Dendritic cell treated with granulocyte-macrophage colony-stimulating factor and Interleukin-4, amounts not matched to agents 40 ng/mL and 50 ng/mL, for 4 days (primary cell): ENCODE data around the gene SEC23IP.

ENCODE experiments used
- H3K27ac Mint-ChIP-seq: one replicate; pipeline ENCODE4 v1.8.0; 2022; ENCODE audit warnings: mild to moderate bottlenecking, mixed read lengths
- H3K27me3 Mint-ChIP-seq: one replicate; pipeline ENCODE4 v1.8.0; 2022; ENCODE audit warnings: mild to moderate bottlenecking, mixed read lengths
- H3K36me3 Mint-ChIP-seq: one replicate; pipeline ENCODE4 v1.8.0; 2022; ENCODE audit warnings: low read depth, mixed read lengths
- H3K4me1 Mint-ChIP-seq: one replicate; pipeline ENCODE4 v1.8.0; 2022; ENCODE audit warnings: low read depth, mixed read lengths
- H3K4me3 Mint-ChIP-seq: one replicate; pipeline ENCODE4 v1.8.0; 2022; ENCODE audit warnings: mild to moderate bottlenecking, moderate library complexity, mixed read lengths
- H3K9me3 Mint-ChIP-seq: one replicate; pipeline ENCODE4 v1.8.0; 2022; ENCODE audit warnings: mixed read lengths
- intact Hi-C: fragments of 100-400 bp; cut with micrococcal nuclease; formaldehyde crosslinking; loops from one replicate; pipeline ENCODE4 v1.15.0; 2022

SEC23IP gene

GRCh38 chr10:119892188-119893065 is at the start of gene SEC23IP:
Gene SEC23IP (plus strand): TSS chr10:119892730. CDS start chr10:119892783, 53 bp downstream.
- H3K27ac Mint-ChIP-seq = peak within 1 kb of the TSS; percentile 91
- H3K27me3 Mint-ChIP-seq = no peaks in the 10 kb centered on the region
- H3K9me3 Mint-ChIP-seq = peaks cover 7% of the 10 kb centered on the region
- intact Hi-C loops = loop anchor here (1.0 kb wide), 1 partner anchor 19 kb away; no protein-coding TSS in a partner anchor
- peak within 1 kb of the TSS; percentile 98 for H3K4me3 Mint-ChIP-seq
- peaks cover 66% of the 10 kb centered on the region for H3K4me1 Mint-ChIP-seq
- peaks cover 39% of the 10 kb centered on the region for H3K36me3 Mint-ChIP-seq

- peaks cover 98% of the 10 kb centered on the region for H3K36me3 Mint-ChIP-seq
- peaks cover 11% of the 10 kb centered on the region for H3K4me1 Mint-ChIP-seq
- peaks cover 9% of the 10 kb centered on the region for H3K9me3 Mint-ChIP-seq
- no peak overlapping the region for H3K4me3 Mint-ChIP-seq
- no peaks in the 10 kb centered on the region for H3K27me3 Mint-ChIP-seq
- intact Hi-C loops = no loop called here
- H3K27ac Mint-ChIP-seq = no peak overlapping the region
Observed at GRCh38 chr10:119845656-119846055, 46.9 kb upstream of the SEC23IP start.

- H3K4me3 Mint-ChIP-seq = no peak overlapping the region
- H3K27me3 Mint-ChIP-seq = no peaks in the 10 kb centered on the region
- H3K36me3 Mint-ChIP-seq = peaks cover 98% of the 10 kb centered on the region
- H3K27ac Mint-ChIP-seq = no peak overlapping the region
- H3K9me3 Mint-ChIP-seq = peaks cover 9% of the 10 kb centered on the region
- H3K4me1 Mint-ChIP-seq = peaks cover 11% of the 10 kb centered on the region
- intact Hi-C loops = no loop called here
Observed at GRCh38 chr10:119849031-119849789, 43.3 kb upstream of the SEC23IP start.

GRCh38 chr10:119849944-119850343 is 42.6 kb upstream of the SEC23IP start:
- peaks cover 98% of the 10 kb centered on the region for H3K36me3 Mint-ChIP-seq
- H3K4me3 Mint-ChIP-seq = no peak overlapping the region
- intact Hi-C loops = loop anchor here (10.0 kb wide), 1 partner anchor 55 kb away; no protein-coding TSS in a partner anchor

GRCh38 chr10:119852277-119852676 is 40.3 kb upstream of the SEC23IP start:
- H3K27ac Mint-ChIP-seq = no peak overlapping the region
- H3K4me1 Mint-ChIP-seq = peaks cover under 1% of the 10 kb centered on the region
- no peaks in the 10 kb centered on the region for H3K27me3 Mint-ChIP-seq
- H3K36me3 Mint-ChIP-seq = peaks cover 95% of the 10 kb centered on the region
- intact Hi-C loops = loop anchor here (10.0 kb wide), 1 partner anchor 53 kb away; no protein-coding TSS in a partner anchor
- H3K9me3 Mint-ChIP-seq = peaks cover under 1% of the 10 kb centered on the region
- no peak overlapping the region for H3K4me3 Mint-ChIP-seq

More at GRCh38 chr10:119849944-119850343, 42.6 kb upstream of the SEC23IP start:
- Mint-ChIP-seq H3K27me3 (no peaks in the 10 kb centered on the region), H3K27ac (no peak overlapping the region), H3K4me1 (peaks cover 11% of the 10 kb centered on the region), H3K9me3 (peaks cover 9% of the 10 kb centered on the region)

GRCh38 chr10:119852822-119853221 is 39.7 kb upstream of the SEC23IP start:
- no peak overlapping the region for H3K4me3 Mint-ChIP-seq
- no peaks in the 10 kb centered on the region for H3K27me3 Mint-ChIP-seq
- H3K4me1 Mint-ChIP-seq = no peaks in the 10 kb centered on the region
- H3K9me3 Mint-ChIP-seq = no peaks in the 10 kb centered on the region
- intact Hi-C loops = loop anchor here (10.0 kb wide), 1 partner anchor 52 kb away; no protein-coding TSS in a partner anchor
- no peak overlapping the region for H3K27ac Mint-ChIP-seq
- H3K36me3 Mint-ChIP-seq = peaks cover 94% of the 10 kb centered on the region

- Mint-ChIP-seq H3K36me3 (peaks cover 90% of the 10 kb centered on the region), H3K4me3 (no peak overlapping the region), H3K4me1 (no peaks in the 10 kb centered on the region), H3K9me3 (no peaks in the 10 kb centered on the region), H3K27ac (no peak overlapping the region), H3K27me3 (no peaks in the 10 kb centered on the region)
- intact Hi-C loops = loop anchor here (10.0 kb wide), 1 partner anchor 51 kb away; no protein-coding TSS in a partner anchor
Observed at GRCh38 chr10:119853574-119853973, 39.0 kb upstream of the SEC23IP start.

GRCh38 chr10:119858063-119858462 is 34.5 kb upstream of the SEC23IP start:
- Mint-ChIP-seq H3K4me1 (peaks cover 13% of the 10 kb centered on the region), H3K4me3 (no peak overlapping the region), H3K27ac (no peak overlapping the region), H3K9me3 (no peaks in the 10 kb centered on the region), H3K27me3 (no peaks in the 10 kb centered on the region), H3K36me3 (peaks cover 60% of the 10 kb centered on the region)
- intact Hi-C loops = loop anchor here (2.0 to 10.0 kb wide), 2 partner anchors 47 to 171 kb away; no protein-coding TSS in a partner anchor

- no peak overlapping the region for H3K4me3 Mint-ChIP-seq
- peaks cover 12% of the 10 kb centered on the region for H3K9me3 Mint-ChIP-seq
- intact Hi-C loops = loop anchor here (1.0 to 10.0 kb wide), 4 partner anchors 45 to 265 kb away; partner anchors contain the start of gene TIAL1
- H3K4me1 Mint-ChIP-seq = peaks cover 21% of the 10 kb centered on the region
- H3K27me3 Mint-ChIP-seq = no peaks in the 10 kb centered on the region
- no peak overlapping the region for H3K27ac Mint-ChIP-seq
- peaks cover 56% of the 10 kb centered on the region for H3K36me3 Mint-ChIP-seq
Observed at GRCh38 chr10:119859420-119860258, 32.9 kb upstream of the SEC23IP start.

- intact Hi-C loops = loop anchor here (10.0 kb wide), 1 partner anchor 266 kb away; the partner anchor contains the start of gene TIAL1
- H3K27ac Mint-ChIP-seq = no peak overlapping the region
- peaks cover 25% of the 10 kb centered on the region for H3K4me1 Mint-ChIP-seq
- peaks cover 15% of the 10 kb centered on the region for H3K9me3 Mint-ChIP-seq
- no peak overlapping the region for H3K4me3 Mint-ChIP-seq
- H3K36me3 Mint-ChIP-seq = peaks cover 53% of the 10 kb centered on the region
- no peaks in the 10 kb centered on the region for H3K27me3 Mint-ChIP-seq
Observed at GRCh38 chr10:119860866-119861607, 31.5 kb upstream of the SEC23IP start.

GRCh38 chr10:119862524-119862923 is 30.0 kb upstream of the SEC23IP start:
- intact Hi-C loops = loop anchor here (10.0 kb wide), 1 partner anchor 268 kb away; the partner anchor contains the start of gene TIAL1
- peaks cover 52% of the 10 kb centered on the region for H3K36me3 Mint-ChIP-seq
- peaks cover 15% of the 10 kb centered on the region for H3K9me3 Mint-ChIP-seq
- H3K27me3 Mint-ChIP-seq = no peaks in the 10 kb centered on the region
- H3K4me1 Mint-ChIP-seq = peaks cover 38% of the 10 kb centered on the region
- no peak overlapping the region for H3K27ac Mint-ChIP-seq
- no peak overlapping the region for H3K4me3 Mint-ChIP-seq

- no peak overlapping the region for H3K27ac Mint-ChIP-seq
- peaks cover 47% of the 10 kb centered on the region for H3K36me3 Mint-ChIP-seq
- peaks cover 50% of the 10 kb centered on the region for H3K4me1 Mint-ChIP-seq
- no peak overlapping the region for H3K4me3 Mint-ChIP-seq
- intact Hi-C loops = loop anchor here (10.0 kb wide), 1 partner anchor 269 kb away; the partner anchor contains the start of gene TIAL1
- peaks cover 15% of the 10 kb centered on the region for H3K9me3 Mint-ChIP-seq
- no peaks in the 10 kb centered on the region for H3K27me3 Mint-ChIP-seq
Observed at GRCh38 chr10:119863951-119864565, 28.5 kb upstream of the SEC23IP start.
